Measurements from ENCODE around the gene SLC24A3.

SLC24A3 gene

DNA sequence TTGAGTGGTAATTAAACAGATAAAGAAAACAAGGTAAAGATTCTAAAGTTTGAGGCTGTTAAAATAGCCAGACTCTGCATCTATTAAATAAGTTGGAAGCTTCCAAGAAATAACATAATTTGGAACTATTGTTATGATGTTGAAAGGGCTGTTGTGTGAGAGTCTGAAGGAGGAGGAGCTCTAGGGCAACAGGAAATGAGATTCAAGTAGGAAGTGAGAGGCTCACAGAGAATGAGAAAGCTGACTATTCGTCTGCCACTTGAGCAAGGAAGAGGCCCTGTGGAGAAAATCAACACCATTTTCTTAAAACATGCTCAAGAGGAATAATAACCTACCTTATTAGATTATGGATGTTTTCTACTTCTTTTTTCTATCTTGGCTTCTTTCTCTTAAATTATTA lies 185.2 kb downstream of the SLC24A3 start:
- no peak for DNase-seq

DNA sequence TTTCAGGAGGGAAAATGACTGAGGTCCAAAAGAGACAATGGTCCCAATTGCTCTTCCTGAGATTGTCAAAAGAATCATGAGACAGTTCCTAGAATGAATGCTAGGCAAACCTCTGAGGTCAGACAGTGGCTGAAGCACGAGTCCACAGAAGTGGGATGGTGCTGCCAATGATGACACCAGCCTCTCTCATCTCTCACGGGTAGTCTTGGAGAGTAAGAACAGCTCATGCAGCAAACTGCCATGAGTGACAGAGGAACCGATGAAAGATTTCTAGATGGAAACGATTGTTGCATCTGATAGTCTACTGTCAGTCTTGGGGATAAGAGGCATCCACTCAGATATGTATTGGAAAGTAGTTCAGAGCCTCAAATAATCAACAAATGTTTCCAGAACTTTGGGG lies 188.7 kb downstream of the SLC24A3 start:
- no peak for DNase-seq

DNA sequence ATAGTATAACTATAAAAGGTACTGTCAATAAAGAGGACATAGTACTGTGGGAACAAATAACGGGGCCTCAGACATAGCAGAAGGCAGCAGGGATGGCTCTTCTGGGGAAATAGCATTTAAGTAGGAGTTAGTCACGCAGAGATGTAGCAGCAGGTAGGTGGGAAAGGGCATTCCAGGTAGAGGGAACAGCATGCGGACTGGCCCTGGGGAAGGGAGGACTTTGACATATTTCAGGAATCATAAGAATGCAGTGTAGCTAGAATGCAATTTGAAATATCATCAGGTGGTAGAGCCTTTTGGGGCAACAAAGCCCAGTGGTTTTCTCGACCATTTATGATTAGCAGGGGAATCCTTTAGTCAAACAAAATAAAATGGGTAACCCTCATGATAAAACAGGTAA lies 191.1 kb downstream of the SLC24A3 start:
- no peak for DNase-seq

DNA sequence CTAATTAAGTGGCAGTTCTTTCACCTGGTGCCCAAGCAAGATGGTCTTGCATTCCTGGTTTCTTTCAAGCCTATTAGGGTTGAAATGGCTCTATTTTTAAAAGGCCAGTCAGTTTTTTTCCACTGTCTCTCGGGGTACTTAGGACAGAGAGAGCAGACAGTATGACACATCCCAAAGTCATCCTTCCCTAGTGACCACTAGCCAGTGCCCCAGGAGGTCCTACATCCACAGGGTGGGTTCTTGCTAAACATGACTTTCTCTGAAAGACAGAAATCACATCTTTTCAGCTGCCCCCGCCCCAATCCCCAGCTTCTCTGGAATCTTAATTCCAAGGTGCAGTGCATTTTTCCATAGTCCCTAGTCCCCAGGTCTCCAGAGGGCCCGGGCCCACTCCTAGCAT lies 192.4 kb downstream of the SLC24A3 start:
- DNase-seq: no peak

DNA sequence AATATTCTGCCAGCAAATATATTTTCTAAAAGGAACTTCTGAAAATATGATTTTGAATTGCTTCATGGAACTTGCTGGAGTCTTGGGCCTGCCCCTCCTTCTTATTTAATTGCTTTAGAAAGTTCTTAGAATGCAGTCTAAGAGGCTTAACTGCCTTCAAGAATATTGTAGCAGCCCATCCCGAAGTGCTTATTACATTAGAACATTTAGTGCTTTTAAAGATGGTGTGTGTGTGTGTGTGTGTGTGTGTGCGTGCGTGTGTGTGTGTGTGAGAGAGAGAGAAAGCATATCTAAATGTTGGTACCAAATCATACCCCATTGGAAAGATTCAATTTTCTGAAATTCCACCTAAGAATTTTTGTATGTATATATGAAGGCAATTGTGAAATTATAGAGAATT lies 193.5 kb downstream of the SLC24A3 start:
- DNase-seq: no peak

DNA sequence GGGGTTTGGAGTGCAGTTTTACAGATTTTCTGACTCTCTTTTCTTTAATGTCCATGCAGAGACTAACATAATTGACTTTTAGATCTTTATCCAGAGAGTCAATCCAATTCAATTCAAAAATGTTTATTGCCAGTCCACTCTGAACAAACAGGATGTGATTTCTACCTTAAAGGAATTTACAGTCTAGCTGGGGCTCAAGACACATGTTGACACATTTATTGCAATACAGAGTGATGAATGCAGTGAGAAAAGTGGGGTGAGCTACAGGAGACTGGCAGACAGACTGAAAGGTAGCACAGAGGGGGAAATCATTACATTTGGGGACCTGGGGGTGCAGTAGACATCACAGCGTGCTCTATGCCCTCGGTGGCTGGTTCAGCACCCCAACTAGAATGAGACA lies 193.9 kb downstream of the SLC24A3 start:
- DNase-seq: no peak

DNA sequence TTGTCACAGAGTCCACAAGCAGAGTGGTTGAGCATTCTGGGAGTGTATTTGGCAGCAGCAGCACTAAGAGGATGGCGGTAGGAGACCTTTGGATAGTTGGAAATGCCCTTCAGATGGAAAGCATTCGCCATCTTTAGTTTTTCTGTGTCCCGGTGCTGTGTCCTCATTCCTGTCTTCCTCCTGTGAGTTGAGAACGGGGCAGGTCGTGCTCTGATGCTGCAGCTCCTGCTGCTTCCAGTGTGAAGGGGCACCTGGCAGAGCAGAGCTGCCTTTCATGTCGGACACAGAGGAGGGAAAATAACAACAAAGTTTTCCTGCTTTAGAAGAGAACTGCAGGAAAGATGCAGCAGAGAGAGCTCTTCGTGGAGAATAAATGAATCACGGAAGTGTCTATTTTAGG lies 194.8 kb downstream of the SLC24A3 start:
- DNase-seq: no peak

DNA sequence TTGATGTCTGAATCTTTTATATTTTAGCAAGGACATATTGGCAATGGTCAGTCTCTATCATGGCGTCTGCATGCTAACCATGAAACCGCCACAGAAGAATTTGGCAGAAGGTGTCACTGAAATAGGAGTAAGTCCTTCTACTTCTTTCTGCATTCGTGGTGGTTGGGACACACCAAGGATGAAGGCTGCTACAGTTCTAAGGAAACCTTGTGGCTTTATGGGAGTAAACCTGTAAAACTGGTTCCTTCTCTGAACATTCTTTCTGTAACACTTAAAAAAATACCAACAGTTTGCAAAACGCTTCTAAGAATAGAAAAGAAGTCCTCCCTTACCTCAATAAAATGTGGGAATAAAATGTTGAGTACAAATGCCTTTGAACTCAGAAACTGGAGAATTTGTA lies 195.3 kb downstream of the SLC24A3 start:
- no peak for DNase-seq

DNA sequence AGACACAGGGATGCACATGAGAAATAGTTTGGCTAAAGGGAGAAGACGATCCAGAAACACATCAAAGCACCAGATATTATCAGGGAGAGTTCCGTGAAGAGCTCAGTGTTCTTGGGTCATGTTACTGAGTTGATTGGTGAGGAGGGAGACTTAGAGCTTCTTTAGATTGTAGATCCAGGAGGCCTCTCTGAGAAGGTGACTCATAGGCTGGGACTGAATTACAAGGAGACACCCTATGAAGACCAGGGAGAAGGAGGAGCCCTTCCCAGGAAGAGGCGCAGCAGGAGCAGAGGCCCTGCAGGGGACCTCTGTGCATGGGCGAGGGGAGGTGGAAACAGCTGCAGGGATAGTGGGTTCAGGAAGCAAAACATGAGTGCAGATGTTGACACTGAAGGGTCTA lies 196.5 kb downstream of the SLC24A3 start:
- DNase-seq: no peak

DNA sequence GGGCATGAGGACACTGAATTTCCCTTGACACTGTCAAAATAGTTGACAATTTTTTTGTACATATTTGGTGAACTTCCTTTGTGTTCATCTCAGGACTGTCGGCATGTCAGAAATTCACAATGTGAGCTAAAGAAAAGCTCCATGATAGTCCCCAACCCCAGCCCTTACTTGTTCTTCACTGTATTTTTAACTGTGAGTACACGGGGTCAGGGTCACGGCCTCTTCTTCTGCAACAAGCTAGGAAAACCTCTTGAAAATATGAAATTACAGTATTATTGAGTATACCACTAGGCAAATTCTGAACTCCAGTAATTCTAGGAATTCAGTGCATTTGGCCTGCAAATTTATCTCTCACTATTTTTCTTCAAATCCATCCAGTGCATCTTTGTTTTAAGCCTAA lies 199.4 kb downstream of the SLC24A3 start:
- no peak for DNase-seq

DNA sequence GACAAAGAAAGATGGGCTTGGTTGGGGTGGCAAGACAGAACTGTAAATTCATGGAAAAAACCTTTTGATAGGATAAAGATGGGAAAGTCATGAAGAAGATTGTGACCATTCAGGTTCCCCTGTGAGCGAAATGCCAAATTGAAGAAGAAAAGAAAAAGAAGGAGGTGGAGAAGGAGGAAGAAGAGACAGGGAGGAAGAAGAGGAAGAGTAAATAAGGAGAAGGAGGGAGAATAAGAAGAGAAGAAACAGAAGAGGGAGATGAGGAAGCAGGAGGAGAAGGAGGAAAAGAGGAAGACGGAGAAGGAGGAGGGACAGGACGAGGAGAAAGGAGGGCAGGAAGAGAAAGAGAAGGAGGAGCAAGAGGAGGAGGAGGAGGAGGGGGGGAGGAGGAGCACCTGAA lies 199.8 kb downstream of the SLC24A3 start:
- DNase-seq: no peak

DNA sequence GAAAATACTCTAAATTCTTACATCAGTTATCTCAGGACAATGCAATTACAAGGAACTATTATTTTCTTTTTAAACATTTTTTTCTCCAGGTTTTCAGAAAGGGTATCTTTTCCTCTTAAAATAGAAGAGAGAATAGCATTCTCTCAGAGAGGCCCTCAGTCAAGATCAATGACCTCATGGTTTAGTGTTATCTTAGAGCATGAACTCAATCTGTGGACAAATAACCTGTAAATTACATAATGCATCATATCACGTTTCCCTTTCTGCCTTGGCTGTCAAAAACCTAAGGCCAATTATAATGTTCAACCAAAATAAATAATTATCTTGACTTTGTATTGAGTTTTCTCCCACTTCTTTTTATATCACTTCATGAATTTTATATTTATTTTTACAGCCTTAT lies 202.2 kb downstream of the SLC24A3 start:
- no peak for DNase-seq

DNA sequence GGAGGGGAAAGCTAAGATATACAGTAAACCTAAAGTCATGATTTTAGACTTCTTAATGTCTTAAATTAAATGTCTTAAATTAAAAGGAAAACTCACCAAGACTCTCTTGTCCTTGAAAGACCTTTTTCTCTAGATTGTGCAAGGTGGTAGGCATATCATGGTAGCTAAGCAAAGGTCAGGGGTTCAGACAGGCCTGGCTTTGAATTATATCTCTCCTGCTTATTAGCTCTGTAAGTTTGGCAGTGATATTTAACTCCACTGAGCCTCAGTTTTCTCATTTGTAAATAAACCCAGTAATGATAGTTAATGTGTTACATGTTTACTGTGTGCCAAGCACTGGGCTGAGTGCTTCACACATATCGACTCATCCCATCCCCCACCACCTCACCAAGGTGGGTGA lies 203.3 kb downstream of the SLC24A3 start:
- no peak for DNase-seq

DNA sequence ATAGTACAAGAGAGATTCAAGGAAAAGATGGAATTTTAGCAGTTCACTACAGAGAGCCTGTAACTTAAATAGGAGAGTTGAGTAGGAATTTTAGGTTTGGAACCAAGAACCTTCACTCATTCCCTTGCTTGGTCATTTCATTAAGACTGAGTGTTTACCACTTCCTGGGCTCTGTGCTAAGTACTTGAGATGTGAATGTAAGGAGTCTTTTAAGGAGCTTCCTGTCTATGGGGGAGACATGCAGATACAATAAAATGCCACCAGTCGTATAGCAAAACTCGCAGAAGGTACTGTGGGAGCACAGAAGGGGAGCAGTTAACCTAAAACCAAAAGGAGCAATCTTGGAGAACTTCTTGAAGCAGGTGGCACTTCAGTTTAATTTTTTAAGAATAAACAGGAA lies 204.2 kb downstream of the SLC24A3 start:
- no peak for DNase-seq

DNA sequence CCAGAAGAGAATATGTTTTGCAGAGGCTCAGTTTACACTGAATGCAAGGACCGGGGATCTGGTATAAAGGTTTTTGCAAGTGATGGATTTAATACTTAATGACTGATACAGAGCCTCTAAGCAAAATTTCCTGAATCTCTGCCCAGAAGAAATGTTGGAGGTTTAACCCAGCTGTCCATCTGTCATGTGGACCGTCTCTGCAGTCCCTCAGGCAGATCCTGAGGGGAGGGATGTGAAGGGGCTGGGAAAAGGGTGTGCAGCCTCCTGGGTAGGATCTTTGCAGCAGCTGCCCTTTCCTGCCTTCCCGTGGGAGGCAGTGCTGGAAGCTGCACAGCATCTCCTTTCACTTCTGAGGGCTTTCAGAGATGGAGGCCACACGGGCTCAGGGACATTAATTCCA lies 207.0 kb downstream of the SLC24A3 start:
- DNase-seq: no peak

DNA sequence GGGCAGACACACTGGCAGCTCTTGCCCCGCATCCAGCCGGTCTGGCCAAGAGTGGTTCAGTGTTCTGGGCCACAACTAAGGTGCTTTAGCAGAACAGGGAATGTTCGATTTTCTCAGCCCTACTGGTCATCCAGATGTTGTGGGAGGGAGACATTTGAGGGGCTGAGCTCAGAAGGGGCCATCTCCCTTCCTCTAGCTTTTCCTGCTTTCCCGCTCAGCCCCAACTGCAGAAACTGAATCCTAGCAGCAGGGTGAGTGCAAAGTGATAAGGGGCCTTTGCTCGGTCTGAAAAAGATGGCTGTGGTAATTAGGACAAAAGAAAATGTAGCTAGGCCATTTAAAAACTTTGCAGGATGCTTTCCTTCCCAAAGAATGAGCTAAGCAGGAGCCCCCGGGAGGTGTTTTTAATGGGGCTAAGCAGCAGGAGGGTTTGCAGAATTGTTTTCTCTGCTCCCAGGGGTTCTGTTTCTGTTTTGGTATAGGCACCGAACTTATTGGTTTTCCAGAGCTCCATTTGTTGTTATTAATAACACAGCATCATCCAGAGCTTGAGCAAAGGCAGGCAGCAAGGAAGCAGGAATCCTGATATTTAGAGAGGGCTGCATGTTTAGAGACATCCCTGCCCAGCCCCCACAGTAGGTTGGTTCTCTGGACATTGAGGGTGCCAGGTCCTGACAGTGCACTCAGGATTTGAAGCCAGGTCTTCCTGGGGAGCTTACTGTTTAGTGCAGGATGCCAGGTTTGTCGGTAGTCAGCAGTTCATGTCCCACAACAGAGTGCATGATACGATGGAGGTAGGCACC lies 210.9 kb downstream of the SLC24A3 start:
- no peak for DNase-seq

DNA sequence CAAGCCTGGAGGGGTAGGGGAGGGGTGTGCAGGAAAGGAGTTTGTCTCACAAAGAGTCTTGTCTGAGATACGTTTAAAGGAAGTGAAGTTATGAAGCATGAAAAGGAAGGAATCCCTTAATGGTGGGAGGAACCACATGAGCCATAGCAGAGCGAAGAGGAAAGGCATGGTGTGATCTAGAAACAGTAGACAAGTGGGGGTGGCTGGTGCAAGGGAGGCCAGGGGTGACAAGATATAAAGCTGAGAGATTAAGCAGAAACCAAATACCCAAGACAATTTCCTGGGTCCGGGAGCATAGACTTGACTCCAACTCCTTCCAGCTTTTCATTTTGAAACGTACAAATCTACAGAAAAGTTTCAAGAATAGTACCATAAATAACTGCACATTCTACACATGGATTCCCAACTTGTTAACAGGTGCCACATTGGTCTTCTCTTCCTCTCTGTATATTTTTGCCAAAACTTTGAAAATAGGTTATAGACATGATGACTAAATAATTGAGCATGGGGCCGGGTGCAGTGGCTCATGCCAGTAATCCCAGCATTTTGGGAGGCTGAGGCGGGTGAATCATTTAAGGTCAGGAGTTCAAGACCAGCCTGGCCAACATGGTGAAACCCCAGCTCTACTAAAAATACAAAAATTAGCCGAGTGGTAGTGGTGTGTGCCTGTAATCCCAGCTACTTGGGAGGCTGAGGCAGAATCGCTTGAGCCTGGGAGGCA lies 211.6 kb downstream of the SLC24A3 start:
- no peak for DNase-seq

DNA sequence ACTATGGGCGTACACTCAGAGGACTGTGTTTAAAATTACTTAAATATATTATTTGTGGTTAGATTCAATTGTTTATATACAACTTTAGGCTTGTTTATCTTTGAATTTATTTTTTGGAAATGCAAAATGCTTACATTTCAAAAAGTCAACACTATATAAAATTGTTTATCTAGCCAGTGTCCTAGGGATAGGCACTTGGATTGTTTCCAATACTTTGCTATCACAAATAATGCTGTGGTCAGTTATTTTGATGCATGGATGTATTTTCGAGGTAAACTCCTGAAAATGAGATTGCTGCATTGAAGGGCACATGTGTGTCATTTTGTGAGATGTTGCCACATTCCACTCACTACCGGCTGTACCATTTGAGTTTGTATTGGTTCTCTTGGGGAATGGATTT lies 213.9 kb downstream of the SLC24A3 start:
- DNase-seq: no peak

DNA sequence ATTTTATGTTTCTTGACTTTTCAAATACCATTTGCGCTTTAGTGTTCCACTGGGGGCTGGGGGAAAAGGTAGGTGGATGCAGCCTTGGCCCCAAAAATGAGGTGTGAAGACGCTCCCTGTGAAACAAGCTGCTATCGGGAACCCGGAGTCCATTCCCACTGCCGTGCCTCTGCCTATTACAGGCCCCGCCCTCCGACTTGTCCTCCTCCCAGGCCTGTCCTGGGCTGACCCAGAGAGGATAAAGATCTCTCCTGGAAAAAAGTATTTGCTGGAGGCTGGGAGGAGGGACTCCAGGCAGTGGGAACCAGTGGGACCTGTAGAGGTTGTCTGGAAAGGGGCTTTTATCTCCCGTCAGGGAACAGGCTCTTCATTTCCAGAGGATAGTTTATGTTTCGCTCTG lies 215.0 kb downstream of the SLC24A3 start:
- DNase-seq: no peak

DNA sequence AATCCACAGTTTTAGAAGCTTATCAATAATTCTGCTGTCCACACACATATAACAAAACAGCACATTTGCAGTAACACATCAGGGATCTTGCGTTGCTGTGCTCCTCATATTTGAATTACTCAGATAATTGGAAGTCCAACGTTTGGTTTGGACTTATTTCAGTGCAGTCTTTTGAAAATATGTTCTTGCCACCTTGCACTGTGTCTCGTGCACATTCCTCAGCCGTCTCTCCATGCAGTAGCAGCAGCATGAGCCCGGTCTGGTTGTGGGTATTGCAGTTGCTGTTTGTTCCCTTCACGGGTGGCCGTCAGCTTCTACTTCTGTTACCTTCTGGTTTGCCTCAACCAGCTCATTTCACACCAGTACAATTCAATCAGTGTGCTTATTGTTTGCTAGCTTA lies 215.5 kb downstream of the SLC24A3 start:
- DNase-seq: no peak

DNA sequence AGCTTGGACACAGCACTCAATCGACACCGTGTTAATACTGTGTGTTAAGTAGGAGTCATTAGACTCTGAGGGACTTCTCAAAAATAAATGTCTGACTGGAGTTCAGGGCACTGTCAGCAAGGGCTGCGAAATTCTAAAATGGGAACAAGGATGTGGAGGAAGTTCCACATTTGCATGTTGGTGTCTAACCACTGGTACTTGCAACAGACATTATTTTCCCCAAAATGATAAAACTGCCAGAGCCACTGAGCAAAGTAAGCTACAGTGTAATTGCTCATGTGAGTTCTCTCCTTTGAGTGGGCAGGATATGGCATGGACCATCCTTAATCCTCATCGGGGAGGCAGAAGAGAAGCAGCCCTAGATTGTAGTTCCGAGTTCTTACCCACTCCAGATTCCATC lies 215.9 kb downstream of the SLC24A3 start:
- no peak for DNase-seq

DNA sequence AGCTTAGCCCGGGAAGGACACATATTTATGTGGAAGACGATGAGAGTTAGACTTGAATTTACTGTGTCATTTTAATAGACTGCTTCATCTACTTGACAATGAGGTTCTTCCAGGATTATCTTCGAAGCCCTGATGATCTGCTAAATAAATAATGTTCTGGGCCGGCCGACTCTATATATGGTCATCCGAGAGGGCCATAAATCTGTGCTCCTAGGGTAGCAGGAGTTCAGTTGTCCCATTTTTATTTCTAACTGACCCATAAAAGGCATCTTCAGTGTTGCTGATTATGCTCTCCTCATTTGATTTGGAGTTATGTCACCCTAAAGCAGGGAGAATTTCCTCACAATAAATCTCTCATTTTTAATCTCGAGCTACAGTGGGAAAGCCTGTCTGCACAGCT lies 217.1 kb downstream of the SLC24A3 start:
- no peak for DNase-seq

DNA sequence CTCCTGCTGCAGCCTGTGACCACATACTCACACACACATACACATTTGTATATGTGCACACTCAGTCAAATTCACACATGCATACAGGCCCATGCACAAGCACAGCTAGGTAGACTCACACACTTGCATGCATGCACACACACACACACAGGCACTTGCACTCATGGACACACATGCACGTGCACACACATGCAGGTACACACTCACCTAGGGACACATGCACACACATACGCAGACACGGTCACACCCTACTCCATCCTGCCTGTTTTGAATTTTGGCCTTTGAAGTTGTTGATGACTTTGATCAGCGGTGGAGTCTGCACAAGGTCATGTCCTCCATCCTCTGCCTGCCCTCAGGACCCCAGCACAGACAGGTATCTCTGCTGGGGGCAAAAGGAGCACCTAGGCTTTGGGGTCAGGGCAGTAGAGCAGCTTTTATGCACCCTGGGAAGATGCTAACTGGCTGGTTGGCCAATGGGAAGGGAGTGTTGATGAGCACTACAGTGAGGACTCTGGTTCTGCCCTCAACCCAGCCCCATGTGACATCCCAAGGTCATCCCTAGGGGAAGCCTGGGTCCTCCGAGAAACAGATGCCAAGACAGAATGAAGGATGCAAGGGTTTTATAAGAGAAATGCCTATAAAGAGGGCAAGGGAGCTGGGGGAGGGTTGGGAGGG lies 218.3 kb downstream of the SLC24A3 start:
- DNase-seq: no peak

DNA sequence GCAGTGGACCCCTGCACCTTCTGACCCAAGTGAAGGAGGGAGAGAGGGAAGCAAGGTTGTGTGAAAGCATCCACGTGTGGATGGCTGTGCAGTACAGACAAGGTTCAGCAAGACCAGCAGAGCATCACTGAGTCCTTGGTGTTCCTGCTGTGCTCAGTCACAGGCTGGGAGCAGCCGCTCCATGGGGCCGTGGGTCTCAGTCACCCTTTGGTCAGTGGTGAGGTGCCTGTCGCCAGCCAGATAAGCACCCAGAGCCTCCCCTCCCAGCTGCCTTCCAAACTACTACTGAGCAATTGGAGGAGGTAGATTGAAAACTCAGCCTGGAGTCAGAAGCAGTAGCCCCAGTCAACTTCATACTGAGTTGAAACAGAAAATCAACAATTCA lies 218.9 kb downstream of the SLC24A3 start:
- no peak for DNase-seq
